Natural killer cell treated with Interleukin-12 subunit alpha and Interleukin-12 subunit beta and Interleukin-15 and Interleukin-18, amount 100 ng/mL, for 72 hours (primary cell): ENCODE measurements around the gene DNAL4. TPM values are rescaled to one million over a fixed set of nuclear protein-coding genes. Genes with fewer than 3 reads are reported as not detected.
A peak's percentile ranks its signal among the peaks of the same experiment; 100 is the strongest.

Experiments
- ATAC-seq, 2 donors: fragments of 150-1000 bp; cut with Tn5 transposase in 1 of 2; sonication (Bioruptor Pico), chemical (Tn5 transposase) in 1 of 2; 2 replicates each; pipeline ENCODE4 v1.10.0; 2021
- DNase-seq: peaks from one replicate; pipeline ENCODE4 v3.0.0; 2022; ENCODE audit warnings: low spot score
- H3K27ac Mint-ChIP-seq, 2 donors: 1 replicate in 1 of 2; 2 replicates in 1 of 2; pipeline ENCODE4 v1.8.0; 2022; ENCODE audit warnings: mixed read lengths in 2 of 2, mild to moderate bottlenecking in 1 of 2, moderate library complexity in 1 of 2
- H3K27me3 Mint-ChIP-seq, 2 donors: 1 replicate in 1 of 2; 2 replicates in 1 of 2; pipeline ENCODE4 v1.8.0; 2022; ENCODE audit warnings: mixed read lengths in 2 of 2
- H3K36me3 Mint-ChIP-seq: one replicate; pipeline ENCODE4 v1.8.0; 2022; ENCODE audit warnings: mixed read lengths
- H3K4me1 Mint-ChIP-seq, 2 donors: 1 replicate in 1 of 2; 2 replicates in 1 of 2; pipeline ENCODE4 v1.8.0; 2022; ENCODE audit warnings: low read depth in 2 of 2, mixed read lengths in 2 of 2, mild to moderate bottlenecking in 1 of 2
- H3K4me3 Mint-ChIP-seq: one replicate; pipeline ENCODE4 v1.8.0; 2022; ENCODE audit warnings: mixed read lengths
- H3K9me3 Mint-ChIP-seq: 2 replicates; pipeline ENCODE4 v1.8.0; 2022; ENCODE audit warnings: mixed read lengths
- total RNA-seq, 2 donors: library from RNA; stranded (reverse); gene quantifications; one replicate each; pipeline ENCODE4 v1.2.3, GENCODE V29; 2022

Gene DNAL4
- total RNA-seq, 2 donors from 2014 or later: 9.0 to 11.0 TPM

GRCh38 chr22:38755911-38756532, 37.9 kb downstream of the DNAL4 start, which contains the start of gene SUN2:
Gene SUN2, minus strand, starts transcription at chr22:38755998. Its CDS starts 3,370 bp downstream, at chr22:38752628.
- H3K4me1 Mint-ChIP-seq: peaks cover 51 to 60% of the 10 kb centered on the region in 2 donors
- no peaks in the 10 kb centered on the region for H3K27me3 Mint-ChIP-seq
- peak within 1 kb of the TSS; percentile 94 to 97 for H3K27ac Mint-ChIP-seq
- no peaks in the 10 kb centered on the region for H3K36me3 Mint-ChIP-seq
- DNase-seq (peak; percentile 97), ATAC-seq (peak; percentile 90 to 92)
- no peaks in the 10 kb centered on the region for H3K9me3 Mint-ChIP-seq
- H3K4me3 Mint-ChIP-seq: peak within 1 kb of the TSS; percentile 96

- H3K27ac Mint-ChIP-seq: peak overlapping the region; percentile 94 to 97
- H3K4me1 Mint-ChIP-seq: peaks cover 54 to 63% of the 10 kb centered on the region in 2 donors
- H3K27me3 Mint-ChIP-seq: no peaks in the 10 kb centered on the region
- no peaks in the 10 kb centered on the region for H3K36me3 Mint-ChIP-seq
- H3K4me3 Mint-ChIP-seq: peak overlapping the region; percentile 96
- ATAC-seq (peak; percentile 71 to 83), DNase-seq (peak; percentile 92)
- H3K9me3 Mint-ChIP-seq: no peaks in the 10 kb centered on the region
Measured at GRCh38 chr22:38755155-38755910, 38.6 kb downstream of the DNAL4 start.

- peaks cover 60 to 67% of the 10 kb centered on the region in 2 donors for H3K4me1 Mint-ChIP-seq
- H3K4me3 Mint-ChIP-seq: peak overlapping the region; percentile 96
- no peaks in the 10 kb centered on the region for H3K36me3 Mint-ChIP-seq
- H3K27ac Mint-ChIP-seq: peak overlapping the region; percentile 94 to 97
- no peak for DNase-seq
- H3K9me3 Mint-ChIP-seq: no peaks in the 10 kb centered on the region
- ATAC-seq: no peak
- no peaks in the 10 kb centered on the region for H3K27me3 Mint-ChIP-seq
Measured at GRCh38 chr22:38754751-38755154, 39.2 kb downstream of the DNAL4 start.

- Mint-ChIP-seq H3K4me3 (peak overlapping the region; percentile 96), H3K36me3 (no peaks in the 10 kb centered on the region), H3K9me3 (no peaks in the 10 kb centered on the region), H3K27ac (peak overlapping the region; percentile 94 to 97), H3K27me3 (no peaks in the 10 kb centered on the region), H3K4me1 (peaks cover 63 to 67% of the 10 kb centered on the region in 2 donors)
- no peak for ATAC-seq
- DNase-seq: no peak
Measured at GRCh38 chr22:38753948-38754750, 39.8 kb downstream of the DNAL4 start.

- no peaks in the 10 kb centered on the region for H3K9me3 Mint-ChIP-seq
- H3K4me1 Mint-ChIP-seq: peaks cover 49 to 52% of the 10 kb centered on the region in 2 donors
- peak overlapping the region; percentile 96 for H3K4me3 Mint-ChIP-seq
- DNase-seq (peak; percentile 84), ATAC-seq (peak; percentile 58 to 68)
- no peaks in the 10 kb centered on the region for H3K36me3 Mint-ChIP-seq
- peak overlapping the region; percentile 94 to 97 for H3K27ac Mint-ChIP-seq
- H3K27me3 Mint-ChIP-seq: no peaks in the 10 kb centered on the region
Measured at GRCh38 chr22:38751422-38752346, 42.3 kb downstream of the DNAL4 start.

GRCh38 chr22:38751066-38751421, 42.9 kb downstream of the DNAL4 start:
- Mint-ChIP-seq H3K36me3 (no peaks in the 10 kb centered on the region), H3K27ac (peak overlapping the region; percentile 94 to 97), H3K9me3 (no peaks in the 10 kb centered on the region), H3K4me1 (peaks cover 45 to 50% of the 10 kb centered on the region in 2 donors), H3K4me3 (peak overlapping the region; percentile 96), H3K27me3 (no peaks in the 10 kb centered on the region)
- ATAC-seq (no peak), DNase-seq (no peak)

GRCh38 chr22:38750638-38751037, 43.3 kb downstream of the DNAL4 start:
- H3K27me3 Mint-ChIP-seq: no peaks in the 10 kb centered on the region
- H3K36me3 Mint-ChIP-seq: no peaks in the 10 kb centered on the region
- ATAC-seq: no peak
- H3K9me3 Mint-ChIP-seq: no peaks in the 10 kb centered on the region
- DNase-seq: no peak
- H3K27ac Mint-ChIP-seq: peak overlapping the region; percentile 94 to 97
- peaks cover 45 to 50% of the 10 kb centered on the region in 2 donors for H3K4me1 Mint-ChIP-seq
- H3K4me3 Mint-ChIP-seq: peak overlapping the region; percentile 96

- Mint-ChIP-seq H3K4me1 (peaks cover 43 to 48% of the 10 kb centered on the region in 2 donors), H3K4me3 (no peak overlapping the region), H3K36me3 (no peaks in the 10 kb centered on the region)
Measured at GRCh38 chr22:38750104-38750503, 43.8 kb downstream of the DNAL4 start.

GRCh38 chr22:38748487-38749136, 45.3 kb downstream of the DNAL4 start:
- no peaks in the 10 kb centered on the region for H3K36me3 Mint-ChIP-seq
- no peak overlapping the region for H3K4me3 Mint-ChIP-seq
- ATAC-seq: no peak
- no peak for DNase-seq
- H3K9me3 Mint-ChIP-seq: no peaks in the 10 kb centered on the region
- H3K27me3 Mint-ChIP-seq: no peaks in the 10 kb centered on the region
- peak overlapping the region in 1 of 2 donors; percentile 94 for H3K27ac Mint-ChIP-seq
- H3K4me1 Mint-ChIP-seq: peaks cover 33 to 39% of the 10 kb centered on the region in 2 donors

More at GRCh38 chr22:38750104-38750503, 43.8 kb downstream of the DNAL4 start:
- ATAC-seq (no peak), DNase-seq (no peak)
- Mint-ChIP-seq H3K27me3 (no peaks in the 10 kb centered on the region), H3K9me3 (no peaks in the 10 kb centered on the region), H3K27ac (peak overlapping the region; percentile 94 to 97)

GRCh38 chr22:38745676-38746460, 48.1 kb downstream of the DNAL4 start:
- no peaks in the 10 kb centered on the region for H3K27me3 Mint-ChIP-seq

GRCh38 chr22:38744981-38745380, 49.0 kb downstream of the DNAL4 start:
- no peak for DNase-seq
- Mint-ChIP-seq H3K27ac (peak overlapping the region in 1 of 2 donors; percentile 18), H3K4me1 (peaks cover under 1 to 17% of the 10 kb centered on the region in 2 donors), H3K27me3 (no peaks in the 10 kb centered on the region), H3K4me3 (no peak overlapping the region), H3K36me3 (no peaks in the 10 kb centered on the region), H3K9me3 (no peaks in the 10 kb centered on the region)
- no peak for ATAC-seq

More at GRCh38 chr22:38745676-38746460, 48.1 kb downstream of the DNAL4 start:
- Mint-ChIP-seq H3K4me1 (peaks cover 6 to 22% of the 10 kb centered on the region in 2 donors), H3K27ac (peak overlapping the region in 1 of 2 donors; percentile 18), H3K9me3 (no peaks in the 10 kb centered on the region), H3K4me3 (no peak overlapping the region), H3K36me3 (no peaks in the 10 kb centered on the region)
- ATAC-seq (no peak), DNase-seq (no peak)
